AG04450 (cell line): ENCODE data around the gene NHLH1. TPM values are rescaled to one million over a fixed set of nuclear protein-coding genes. Genes with fewer than 3 reads are reported as not detected.

Source experiments
- CTCF ChIA-PET: fragments of 300-600, 350-600 bp; formaldehyde crosslinking; extraction: SDS; loops from one replicate; lab custom pipeline; 2022; ENCODE audit warnings: antibody characterized with exemption, inconsistent platforms; lab: Charles Lee
- POLR2A ChIA-PET: fragments of 350-600 bp; formaldehyde crosslinking; extraction: SDS; loops from one replicate; lab custom pipeline; 2021; ENCODE audit warnings: antibody characterized with exemption, inconsistent platforms; lab: Yijun Ruan, JAX
- DNase-seq: peaks from one replicate; pipeline ENCODE4 v3.0.0-alpha.2; 2011; ENCODE audit warnings: low read depth, low spot score
- H3K27ac ChIP-seq: one replicate; pipeline ENCODE4 v1.5.1; 2012; ENCODE audit warnings: low read depth, low read length, control low read depth
- H3K27me3 ChIP-seq: one replicate; pipeline ENCODE4 v1.6.0; 2012; ENCODE audit warnings: low read length; ENCODE audit not compliant: control insufficient read depth, insufficient read depth
- H3K4me3 ChIP-seq: 2 replicates; pipeline ENCODE4 v1.5.1; 2011; ENCODE audit warnings: mild to moderate bottlenecking, low read depth, low read length, control low read depth
- H3K9me3 ChIP-seq: 2 replicates; pipeline ENCODE4 v1.5.1; 2012; ENCODE audit warnings: low read length; ENCODE audit not compliant: control insufficient read depth, insufficient read depth
- polyA plus RNA-seq: library from polyadenylated mRNA; depleted of rRNA; stranded (reverse); fragments of >200 nt; gene quantifications from 2 replicates; pipeline ENCODE4 v1.2.3, GENCODE V29; 2011; rRNA removed
- small RNA-seq: library from RNA; depleted of rRNA; stranded (forward); fragments of <200 nt; gene quantifications from one replicate; pipeline ENCODE3, GENCODE V24; 2012; ENCODE audit warnings: low read depth; ENCODE audit not compliant: insufficient read length
- TF ChIP-seq, protein P1 (sequence below): IDR thresholded peaks from 2 replicates; pipeline ENCODE4 v1.5.1; 2011; ENCODE audit warnings: low read depth, low read length, control low read depth, inconsistent platforms

The NHLH1 gene
- polyA plus RNA-seq, 1 experiment = 0.35 TPM

DNA sequence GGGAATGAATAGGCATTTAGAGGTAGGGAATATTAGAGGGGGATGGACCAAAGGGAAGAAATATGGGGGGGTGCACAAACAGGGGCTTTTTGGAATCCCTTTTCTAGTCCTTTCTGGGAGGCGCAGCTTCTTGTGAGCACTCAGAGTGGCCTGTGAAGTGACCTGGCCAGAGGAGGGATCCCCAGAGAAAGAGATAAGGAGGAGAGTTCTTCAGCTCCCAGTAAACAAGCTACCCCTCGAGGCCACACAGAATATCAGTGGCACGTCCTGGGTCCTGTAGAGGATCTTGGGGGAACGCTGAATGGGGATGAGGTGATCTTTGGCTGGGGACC lies 52.9 kb downstream of the NHLH1 start:
- TF ChIP-seq, protein P1, sequence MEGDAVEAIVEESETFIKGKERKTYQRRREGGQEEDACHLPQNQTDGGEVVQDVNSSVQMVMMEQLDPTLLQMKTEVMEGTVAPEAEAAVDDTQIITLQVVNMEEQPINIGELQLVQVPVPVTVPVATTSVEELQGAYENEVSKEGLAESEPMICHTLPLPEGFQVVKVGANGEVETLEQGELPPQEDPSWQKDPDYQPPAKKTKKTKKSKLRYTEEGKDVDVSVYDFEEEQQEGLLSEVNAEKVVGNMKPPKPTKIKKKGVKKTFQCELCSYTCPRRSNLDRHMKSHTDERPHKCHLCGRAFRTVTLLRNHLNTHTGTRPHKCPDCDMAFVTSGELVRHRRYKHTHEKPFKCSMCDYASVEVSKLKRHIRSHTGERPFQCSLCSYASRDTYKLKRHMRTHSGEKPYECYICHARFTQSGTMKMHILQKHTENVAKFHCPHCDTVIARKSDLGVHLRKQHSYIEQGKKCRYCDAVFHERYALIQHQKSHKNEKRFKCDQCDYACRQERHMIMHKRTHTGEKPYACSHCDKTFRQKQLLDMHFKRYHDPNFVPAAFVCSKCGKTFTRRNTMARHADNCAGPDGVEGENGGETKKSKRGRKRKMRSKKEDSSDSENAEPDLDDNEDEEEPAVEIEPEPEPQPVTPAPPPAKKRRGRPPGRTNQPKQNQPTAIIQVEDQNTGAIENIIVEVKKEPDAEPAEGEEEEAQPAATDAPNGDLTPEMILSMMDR = no peak
- Histone ChIP-seq H3K9me3 (no peaks in the 10 kb centered on the region; the same call in 1 of the 2 replicates), H3K27me3 (no peaks in the 10 kb centered on the region), H3K4me3 (no peak overlapping the region), H3K27ac (no peak overlapping the region)
- no peak for DNase-seq
- ChIA-PET CTCF (no interaction called here), POLR2A (no interaction called here)

GRCh38 chr1:160420881-160421842 lies 54.3 kb downstream of the NHLH1 start:
- Histone ChIP-seq H3K4me3 (no peak overlapping the region), H3K27ac (no peak overlapping the region), H3K27me3 (no peaks in the 10 kb centered on the region), H3K9me3 (no peaks in the 10 kb centered on the region; the same call in 1 of the 2 replicates)
- TF ChIP-seq, protein P1 = no peak
- CTCF ChIA-PET = no interaction called here
- no peak for DNase-seq
- POLR2A ChIA-PET = no interaction called here

DNA sequence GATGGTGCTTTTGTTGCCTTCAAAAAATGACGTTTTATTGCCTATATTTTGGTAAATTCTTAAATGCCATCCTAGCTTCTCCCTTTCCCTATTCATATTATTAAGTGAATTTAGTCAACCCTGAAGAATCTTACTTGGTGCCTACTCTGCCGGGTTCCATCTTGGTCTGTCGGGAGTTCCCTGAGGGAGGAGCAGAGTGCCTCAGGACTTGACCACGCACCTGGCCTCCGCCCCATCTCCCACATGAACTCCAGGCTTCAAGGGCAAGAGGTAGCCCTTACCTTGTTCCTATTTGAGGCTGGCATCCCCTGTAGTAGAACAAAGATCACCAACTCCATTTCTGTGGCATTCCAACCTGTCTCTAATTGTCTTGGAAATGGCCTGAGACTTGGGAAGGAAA lies 55.0 kb downstream of the NHLH1 start:
- Histone ChIP-seq H3K4me3 (no peak overlapping the region), H3K27me3 (no peaks in the 10 kb centered on the region), H3K9me3 (no peaks in the 10 kb centered on the region; the same call in 1 of the 2 replicates), H3K27ac (no peak overlapping the region)
- TF ChIP-seq, protein P1 = no peak
- DNase-seq = no peak
- POLR2A ChIA-PET = no interaction called here
- CTCF ChIA-PET = no interaction called here

Small RNA genes within 50 kb of the gene (small RNA-seq; reads per million reads assigned to genes)
- gene RF00019 (not detected), gene RNU4-42P (not detected)

Other genes with a start within 250 kb of the NHLH1 start
- not detected in 2 replicates for gene ATP1A4, start 215.5 kb upstream of the NHLH1 start, polyA plus RNA-seq
- 0.17 and 0.20 TPM in 2 replicates for gene CASQ1, start 176.5 kb upstream of the NHLH1 start, polyA plus RNA-seq
- gene PEA15, start 161.7 kb upstream of the NHLH1 start, polyA plus RNA-seq = 512 and 555 TPM in 2 replicates
- 108 and 111 TPM in 2 replicates for gene DCAF8, start 104.5 kb upstream of the NHLH1 start, polyA plus RNA-seq
- gene PEX19, start 81.9 kb upstream of the NHLH1 start, polyA plus RNA-seq = 77.2 and 87.5 TPM in 2 replicates
- 366 and 384 TPM in 2 replicates for gene COPA, start 23.8 kb upstream of the NHLH1 start, polyA plus RNA-seq
- 189 and 195 TPM in 2 replicates for gene NCSTN, start 23.7 kb upstream of the NHLH1 start, polyA plus RNA-seq
- gene VANGL2, start 33.5 kb downstream of the NHLH1 start, polyA plus RNA-seq = 3.4 TPM in 2 replicates
- not detected in 2 replicates for gene SLAMF6, start 156.2 kb downstream of the NHLH1 start, polyA plus RNA-seq
- not detected in 2 replicates for gene CD84, start 212.4 kb downstream of the NHLH1 start, polyA plus RNA-seq